Measurements from ENCODE around the gene FCRL4. TPM values are rescaled to one million over a fixed set of nuclear protein-coding genes. Genes with fewer than 3 reads are reported as not detected.
"Not testable (repeated sequence)": the region's sequence is repeated elsewhere in the genome, so short reads cannot be mapped to it uniquely, and the experiment has no call there.

FCRL4 gene
- total RNA-seq, 1 donor from 2014 or later, result 5.8 TPM

DNA sequence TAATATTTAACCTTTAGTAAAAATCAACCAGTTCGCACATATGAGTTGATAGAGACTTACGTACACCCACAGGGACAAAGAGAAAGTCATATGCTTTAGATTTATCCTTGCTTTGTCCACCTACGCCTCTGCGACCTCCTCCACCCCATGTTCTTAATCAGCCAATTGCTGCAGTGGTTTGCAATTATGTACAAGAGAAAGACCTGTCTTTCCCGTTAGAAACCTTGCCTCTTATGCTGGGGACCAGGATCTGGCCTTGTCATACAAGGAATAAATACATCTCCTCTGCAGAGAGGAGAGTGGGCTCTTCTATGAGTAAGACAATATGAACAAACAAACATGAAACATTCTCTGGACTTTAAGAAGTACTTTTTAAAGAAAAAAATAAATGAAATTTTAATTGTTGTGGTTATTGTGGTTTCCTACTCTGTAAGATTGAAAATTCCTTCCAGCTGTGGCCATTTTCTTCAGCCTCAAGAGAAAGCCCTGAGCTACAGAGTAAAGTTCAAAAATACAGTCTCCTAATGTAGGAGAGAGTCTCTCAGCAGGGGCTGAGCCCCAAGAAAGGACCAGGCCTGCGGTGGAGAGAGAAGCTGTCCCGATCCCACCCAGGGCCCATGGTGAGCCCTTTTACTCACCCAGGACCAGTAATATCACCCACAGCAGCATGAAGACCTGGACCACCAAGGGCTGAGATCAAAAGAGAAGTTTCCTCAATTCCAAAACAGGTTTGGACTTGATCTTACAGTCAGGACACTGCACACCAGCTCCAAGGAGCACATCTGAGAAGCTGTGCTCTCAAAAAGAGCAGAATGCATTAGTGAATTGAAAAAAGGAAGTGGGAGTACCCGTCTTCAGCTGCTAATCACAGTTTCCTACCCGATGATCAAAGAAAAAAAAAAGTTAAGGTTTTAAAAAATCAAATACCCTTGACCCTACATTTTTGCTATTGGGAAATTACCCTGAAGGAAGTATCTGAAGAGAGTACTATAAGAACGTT lies 45.9 kb downstream of the FCRL4 start, which contains the start of gene FCRL5:
Gene FCRL5 (minus strand): TSS at position 822 of the 1,000 bp plus-strand sequence. CDS start 153 bp downstream, at position 669.
- no peak for DNase-seq (ENCODE audit: low spot score)

DNA sequence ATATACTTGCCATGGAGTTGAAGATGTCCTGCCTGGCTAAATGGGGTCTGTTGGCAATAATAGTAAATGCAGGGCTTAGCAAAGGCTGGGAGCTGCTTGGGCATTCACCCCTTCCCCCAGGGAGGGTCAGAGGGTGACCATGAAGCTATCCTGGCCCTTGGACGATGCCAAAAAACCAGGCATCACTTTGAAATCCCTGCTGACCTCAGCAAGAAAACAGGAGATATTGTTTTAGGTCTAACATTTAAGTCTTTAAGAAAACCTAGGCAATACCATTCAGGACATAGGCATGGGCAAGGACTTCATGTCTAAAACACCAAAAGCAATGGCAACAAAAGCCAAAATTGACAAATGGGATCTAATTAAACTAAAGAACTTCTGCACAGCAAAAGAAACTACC lies 49.8 kb downstream of the FCRL4 start:
- DNase-seq (ENCODE audit: low spot score), result not testable (repeated sequence)

DNA sequence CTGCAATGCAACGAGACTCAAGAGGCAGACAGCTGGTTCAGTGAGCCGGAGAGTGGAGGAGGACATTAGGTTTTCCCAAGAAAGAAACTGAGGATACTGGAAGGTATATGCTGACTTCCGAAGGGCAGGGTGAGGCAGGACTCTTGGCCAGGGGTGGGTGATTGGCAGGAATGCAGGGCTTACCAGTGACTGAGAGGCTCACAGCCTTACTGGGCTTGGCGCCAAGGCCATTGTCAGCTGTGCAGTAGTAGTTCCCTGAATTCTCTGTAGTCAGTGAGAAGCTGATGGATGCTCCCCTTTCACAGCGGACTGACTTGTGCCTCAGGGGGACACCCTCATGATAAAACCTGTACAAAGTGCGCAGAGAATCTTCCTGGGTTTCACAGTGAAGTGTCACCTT lies 55.2 kb downstream of the FCRL4 start:
- DNase-seq (ENCODE audit: low spot score), result no peak

DNA sequence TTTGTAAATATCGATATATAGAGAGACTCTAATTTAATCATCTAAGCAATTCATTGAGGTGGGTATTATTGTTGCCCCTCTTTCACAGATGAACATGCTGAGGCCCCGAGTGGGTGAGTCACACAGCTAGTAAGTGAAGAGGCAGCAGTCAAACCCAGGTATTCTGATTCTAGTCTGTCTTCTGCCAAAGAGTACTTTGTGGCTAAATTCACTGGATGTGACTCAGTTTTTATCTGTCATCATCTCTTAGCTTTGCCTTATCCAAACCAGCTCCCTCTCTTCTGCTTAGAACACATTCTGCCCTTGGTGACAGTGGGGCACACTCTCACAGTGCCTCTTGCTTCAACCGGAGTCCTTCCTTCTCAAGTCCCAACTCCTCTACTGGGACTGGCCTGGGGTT lies 57.0 kb downstream of the FCRL4 start:
- no peak for DNase-seq (ENCODE audit: low spot score)

DNA sequence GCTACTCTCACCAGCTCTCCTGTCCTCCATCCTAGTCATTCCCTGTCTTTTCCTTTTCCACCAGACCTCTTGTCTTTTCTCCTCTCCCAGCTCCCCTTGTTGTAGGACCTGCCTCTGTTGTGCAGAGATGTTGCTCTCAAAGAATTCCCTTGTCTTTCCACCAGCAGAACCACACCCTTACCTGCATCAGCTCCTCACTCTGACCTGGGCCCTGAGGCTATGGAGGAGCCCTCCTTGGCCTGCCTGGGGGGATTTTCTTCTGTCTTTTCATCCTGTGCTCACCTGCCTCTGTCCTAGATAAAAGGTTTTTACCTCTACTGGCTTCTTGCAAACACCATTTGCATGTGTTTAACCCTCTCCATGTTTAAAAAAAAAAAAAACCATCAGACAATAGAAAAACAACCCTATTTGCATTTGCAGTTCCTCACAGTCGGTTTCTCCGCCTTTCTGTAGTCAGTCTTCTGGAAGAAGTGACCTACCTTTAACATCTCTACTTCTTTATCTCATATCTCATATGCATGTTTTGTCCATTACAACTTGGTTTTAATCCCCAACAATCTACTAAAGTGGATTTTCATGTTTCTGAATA lies 57.6 kb downstream of the FCRL4 start:
- no peak for DNase-seq (ENCODE audit: low spot score)

DNA sequence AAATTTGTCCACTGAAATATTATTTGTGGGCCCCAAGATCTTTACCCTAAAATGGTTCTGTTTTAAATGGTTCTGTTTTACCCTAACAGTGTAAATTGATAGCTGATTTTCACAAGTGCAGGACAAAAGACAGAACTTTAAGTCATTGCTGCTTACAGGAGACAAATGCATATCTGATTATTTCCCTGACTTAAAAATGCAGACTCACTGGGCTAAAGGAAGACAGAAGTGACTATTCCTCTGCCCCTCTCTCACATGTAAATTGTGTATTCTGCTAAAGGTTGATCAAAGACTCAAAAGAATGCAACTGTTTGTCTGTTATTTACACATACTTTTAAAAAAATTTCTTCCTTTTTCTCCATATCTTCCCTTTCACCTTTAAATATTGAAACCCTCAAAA lies 58.3 kb downstream of the FCRL4 start:
- no peak for DNase-seq (ENCODE audit: low spot score)

DNA sequence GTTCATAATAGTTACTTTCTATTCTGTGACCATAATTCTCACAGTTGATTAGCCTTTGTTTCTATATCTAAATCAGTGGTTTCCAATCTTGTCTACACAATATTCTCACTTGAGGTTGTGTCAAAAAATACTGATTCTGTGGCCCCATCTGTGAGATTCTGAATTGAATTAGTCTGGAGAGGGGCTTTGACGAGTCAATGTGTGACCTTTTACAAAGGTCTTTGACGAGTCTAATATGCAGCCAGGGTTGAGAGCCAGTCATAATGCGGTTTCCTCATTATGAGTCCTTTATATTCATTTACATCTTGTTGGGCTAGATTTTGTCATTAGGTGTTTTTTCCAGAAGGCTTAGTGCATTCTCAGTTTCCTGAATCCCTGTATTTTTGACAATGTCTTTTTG lies 65.3 kb downstream of the FCRL4 start:
- no peak for DNase-seq (ENCODE audit: low spot score)

DNA sequence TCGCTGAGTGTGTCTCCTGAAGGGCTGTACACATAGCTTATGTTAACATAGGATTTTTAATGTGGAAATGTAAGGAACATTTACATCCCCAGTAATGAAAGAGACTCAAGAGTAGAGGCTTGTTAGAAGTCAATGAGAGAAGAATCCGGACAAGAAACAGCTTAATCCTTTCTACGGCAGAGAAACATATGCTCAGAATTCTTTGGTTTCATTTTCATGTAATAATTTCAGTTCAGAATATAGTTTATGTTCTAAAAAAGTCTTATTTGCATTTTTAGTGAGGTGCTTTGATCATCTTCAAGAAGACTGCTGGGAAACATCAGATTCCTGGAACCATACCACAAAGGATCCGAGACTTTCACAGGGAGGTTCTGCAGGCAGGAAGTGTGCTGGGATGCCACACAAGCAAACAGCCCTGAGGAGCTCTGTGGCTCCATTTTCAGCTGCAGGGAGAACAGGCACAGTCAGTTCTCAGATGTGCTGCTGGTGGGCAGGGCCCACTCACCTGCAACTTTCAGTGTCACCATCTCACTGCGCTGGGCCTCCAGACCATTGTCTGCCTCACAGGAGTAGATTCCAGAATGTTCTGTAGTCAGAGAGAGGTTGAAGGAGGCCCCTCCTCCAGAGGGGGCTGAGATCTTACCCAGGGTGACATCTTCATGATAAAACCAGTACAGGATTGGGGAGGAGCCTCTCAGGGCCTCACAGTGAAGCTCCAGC lies 74.0 kb downstream of the FCRL4 start:
- DNase-seq (ENCODE audit: low spot score), result peak; percentile 7

Other genes with a start within 250 kb of the FCRL4 start
- 5.8 TPM for gene FCRL5, start 45.6 kb downstream of the FCRL4 start, total RNA-seq (ENCODE audit: insufficient read depth, low replicate concordance)
- 6.0 TPM for gene FCRL3, start 102.7 kb upstream of the FCRL4 start, total RNA-seq (ENCODE audit: insufficient read depth, low replicate concordance)
- 1.2 TPM for gene FCRL2, start 179.0 kb upstream of the FCRL4 start, total RNA-seq (ENCODE audit: insufficient read depth, low replicate concordance)
- gene FCRL1, start 222.0 kb upstream of the FCRL4 start, total RNA-seq (ENCODE audit: insufficient read depth, low replicate concordance), result 0.72 TPM
- not detected for gene CD5L, start 243.7 kb upstream of the FCRL4 start, total RNA-seq (ENCODE audit: insufficient read depth, low replicate concordance)

Measured in umbilical cord (tissue), 2 donors.